HG02571 (cell line): Measurements from ENCODE around the gene KCNG1.

ENCODE experiments used
- ATAC-seq: cut with Tn5 transposase; IDR thresholded peaks from one replicate; pipeline ENCODE4 v1.9.1; 2021; ENCODE audit warnings: mild to moderate bottlenecking, moderate library complexity; ENCODE audit not compliant: unreplicated experiment

The KCNG1 gene

DNA sequence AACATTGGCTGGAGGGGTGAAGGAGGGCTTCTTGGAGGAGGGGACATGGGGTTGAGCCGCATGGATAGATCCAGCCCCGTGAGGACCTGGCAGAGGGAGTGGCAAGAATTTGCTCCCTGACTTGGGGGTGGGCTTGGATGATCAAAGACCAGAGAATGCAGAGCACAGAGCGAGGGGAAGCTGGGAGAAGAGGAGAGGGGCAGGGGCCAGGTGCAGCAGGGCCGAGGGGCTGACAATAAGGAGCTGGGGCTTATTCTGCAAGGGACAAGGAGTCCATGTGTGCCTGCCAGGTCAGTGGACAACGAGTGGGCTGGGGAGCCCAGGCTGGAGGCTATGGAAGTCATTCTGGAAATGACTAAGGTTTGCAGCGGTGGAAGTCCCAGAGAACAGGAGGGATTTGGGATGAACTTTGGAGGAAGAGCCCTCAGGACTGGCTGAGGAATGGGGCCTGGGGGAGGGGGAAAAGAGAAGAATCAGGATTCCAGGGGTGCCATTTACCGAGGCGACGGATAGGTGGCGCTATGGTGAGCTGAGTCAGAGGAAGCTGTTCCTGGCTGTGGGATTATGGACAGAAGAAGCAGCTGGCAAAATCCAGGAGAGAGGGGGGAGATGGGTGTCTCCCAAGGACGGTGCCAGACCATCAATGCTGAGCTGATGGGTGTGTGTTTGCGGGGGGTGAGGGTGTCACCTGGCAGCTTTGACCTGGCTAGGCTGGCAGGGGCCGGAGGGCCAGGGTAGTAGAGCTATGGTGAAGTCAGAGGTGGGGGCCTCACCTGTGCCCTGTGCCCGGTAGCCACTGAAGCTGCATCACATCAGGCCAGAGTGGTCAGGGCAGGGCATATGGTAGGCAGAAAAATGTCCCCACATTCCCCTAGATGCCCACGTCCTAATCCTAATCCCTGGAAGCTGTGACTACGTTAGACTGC, 7.8 kb downstream of the KCNG1 start:
- no peak for ATAC-seq

DNA sequence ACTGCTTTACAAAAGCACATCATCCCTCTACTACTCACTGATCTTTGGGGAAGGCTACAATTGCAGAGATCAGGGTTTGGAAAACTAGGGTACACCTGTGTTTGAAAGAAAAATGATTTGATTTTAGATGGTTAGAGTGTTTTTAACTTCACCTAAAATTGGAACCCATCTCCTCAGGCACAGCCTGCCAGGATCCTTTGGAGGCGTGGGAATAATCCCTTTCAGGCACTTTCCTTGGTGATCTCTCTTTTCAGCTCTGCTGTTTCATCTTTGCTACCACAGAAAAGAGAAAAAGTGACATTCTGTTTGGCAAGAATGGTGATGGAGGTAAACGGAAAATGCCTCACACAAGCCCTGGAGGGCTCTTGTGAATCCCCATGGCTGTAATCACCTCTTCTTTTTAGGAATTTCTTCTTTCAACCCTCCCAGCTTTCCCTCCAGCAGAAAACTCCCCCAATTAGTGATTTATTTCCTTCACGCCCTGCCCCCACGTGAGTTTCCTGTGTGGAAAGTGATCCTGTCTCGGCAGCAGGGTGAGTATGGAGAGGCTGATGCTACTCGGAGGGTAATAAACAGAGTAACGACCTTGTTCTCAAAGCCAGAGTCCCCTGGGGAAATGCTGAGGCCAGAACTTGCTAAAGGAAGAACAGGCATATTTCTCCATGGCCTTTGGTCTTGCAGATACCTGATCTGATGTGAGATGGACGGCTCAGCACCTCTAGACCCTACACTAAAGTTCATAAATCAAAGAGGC, 9.2 kb downstream of the KCNG1 start:
- no peak for ATAC-seq

DNA sequence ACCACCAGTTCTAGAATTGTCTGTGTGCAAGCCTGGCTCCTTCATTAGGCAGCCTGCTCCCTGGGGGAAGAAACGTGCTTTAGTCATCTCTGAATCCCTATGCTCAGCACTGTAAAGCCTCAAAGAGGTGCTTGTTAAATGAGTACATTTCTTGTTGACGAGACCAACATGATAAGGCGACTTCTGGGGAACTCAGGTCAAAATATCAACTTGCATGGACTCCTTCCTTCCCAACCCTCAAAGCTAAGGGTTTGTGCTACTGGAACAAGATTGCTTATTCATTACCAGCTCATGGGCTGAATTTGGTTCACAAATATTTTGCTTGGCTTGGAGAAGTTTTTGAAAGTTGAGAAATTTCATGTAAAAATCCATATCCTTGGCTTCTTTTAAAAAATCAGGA, 10.6 kb downstream of the KCNG1 start:
- no peak for ATAC-seq

DNA sequence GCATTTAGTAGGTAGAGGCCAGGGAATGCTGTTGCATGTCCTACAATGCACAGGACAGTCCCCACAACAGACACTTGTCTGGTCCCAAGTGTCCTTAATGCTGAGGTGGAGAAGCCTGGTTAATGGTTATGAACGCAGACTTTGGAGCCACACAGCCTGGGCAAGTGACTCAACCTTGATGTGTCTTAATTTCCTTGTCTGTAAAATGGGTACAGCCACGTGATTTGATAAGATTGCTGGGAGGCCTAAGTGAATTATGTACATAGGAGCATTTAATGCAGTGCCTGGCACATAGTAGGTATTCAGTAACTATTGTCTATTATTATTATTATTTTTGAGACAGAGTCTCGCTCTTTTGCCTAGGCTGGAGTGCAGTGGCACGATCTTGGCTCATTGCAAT, 11.4 kb downstream of the KCNG1 start:
- no peak for ATAC-seq

DNA sequence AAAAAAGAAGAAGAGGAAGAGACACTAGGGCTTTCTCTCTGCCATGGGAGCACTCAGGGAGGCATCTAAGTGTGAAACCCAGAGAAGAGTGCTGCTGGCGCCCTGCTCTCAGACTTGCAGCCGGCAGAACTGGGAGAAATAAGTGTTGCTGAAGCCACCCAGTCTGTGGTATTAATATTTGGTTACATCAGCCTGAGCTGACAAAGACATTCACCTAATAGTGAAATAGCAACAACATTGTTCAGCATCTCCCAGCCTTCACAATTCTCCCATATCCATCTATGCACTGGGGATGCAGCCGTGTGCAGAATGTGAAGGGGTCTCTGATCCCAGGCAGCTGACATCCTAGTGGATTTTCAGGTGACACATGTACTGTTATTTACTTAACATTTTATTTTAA, 12.0 kb downstream of the KCNG1 start:
- ATAC-seq: no peak

DNA sequence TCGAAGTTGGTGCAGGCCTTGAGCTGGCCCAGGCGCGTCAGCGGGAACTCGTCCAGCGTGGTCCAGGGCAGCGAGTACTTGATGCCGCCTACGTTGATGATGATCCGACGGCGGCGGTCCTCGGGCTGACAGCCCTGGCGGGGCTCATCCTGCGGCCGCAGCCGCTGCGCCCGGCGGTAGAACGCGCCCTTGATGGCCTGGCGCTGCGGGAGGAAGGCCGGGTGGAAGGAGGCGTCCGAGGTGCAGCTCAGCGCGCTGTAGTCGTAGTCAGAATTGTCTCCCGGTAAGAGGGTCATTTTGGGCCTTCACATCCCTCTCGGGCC, 12.9 kb downstream of the KCNG1 start:
- no peak for ATAC-seq

DNA sequence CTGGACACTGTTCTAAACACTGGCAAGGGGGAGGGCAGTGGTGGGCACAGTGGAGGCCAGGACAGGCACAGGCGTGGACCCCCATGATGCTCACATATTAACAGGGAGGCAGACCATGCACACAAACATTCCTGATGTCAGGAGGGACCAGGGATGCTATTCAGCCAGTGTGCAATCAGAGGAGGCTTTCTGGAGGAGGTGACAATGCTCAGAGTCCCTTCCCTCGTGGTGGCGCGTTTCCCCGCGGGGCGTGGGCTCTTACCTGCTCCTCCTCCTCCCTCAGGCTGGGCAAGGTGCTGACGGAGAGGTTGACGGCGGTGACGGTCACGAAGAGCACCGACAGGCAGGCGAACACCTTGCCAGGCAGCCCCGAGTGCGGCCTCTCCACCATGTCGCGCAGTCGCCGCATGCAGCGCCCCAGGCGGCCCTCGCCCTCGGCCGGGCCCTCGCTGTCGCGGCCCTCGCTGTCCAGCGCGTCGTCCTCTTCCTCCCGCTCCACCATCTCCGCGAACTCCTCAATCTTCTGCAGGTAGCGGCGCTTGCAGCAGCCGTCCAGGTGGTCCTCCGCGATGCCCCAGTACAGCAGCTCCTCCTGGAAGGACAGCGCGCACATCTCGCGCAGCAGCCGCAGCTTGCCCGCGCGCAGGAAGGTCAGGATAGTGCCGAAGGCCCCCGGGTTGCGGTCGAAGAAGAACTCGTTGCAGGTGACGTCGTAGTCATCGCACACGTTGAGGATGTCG, 13.4 kb downstream of the KCNG1 start:
- no peak for ATAC-seq

DNA sequence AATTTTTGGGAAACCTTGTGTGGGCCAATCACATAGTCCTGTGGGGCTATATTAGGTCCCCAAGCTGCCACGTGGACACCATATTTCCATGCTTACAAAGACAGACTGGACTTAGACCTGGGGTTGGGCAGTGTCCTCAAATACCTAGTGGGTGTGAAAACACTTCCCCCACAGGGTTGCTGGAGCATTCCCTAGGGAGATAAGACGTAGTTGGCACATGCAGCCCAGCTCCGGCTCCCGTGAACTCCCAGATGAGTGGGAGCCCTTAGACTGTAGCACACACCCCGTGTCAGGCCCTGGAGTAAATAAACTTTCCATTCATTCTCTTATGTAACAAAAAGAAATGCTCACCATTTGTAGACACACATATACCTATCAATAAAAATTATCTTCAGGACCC, 14.2 kb downstream of the KCNG1 start:
- ATAC-seq: no peak

DNA sequence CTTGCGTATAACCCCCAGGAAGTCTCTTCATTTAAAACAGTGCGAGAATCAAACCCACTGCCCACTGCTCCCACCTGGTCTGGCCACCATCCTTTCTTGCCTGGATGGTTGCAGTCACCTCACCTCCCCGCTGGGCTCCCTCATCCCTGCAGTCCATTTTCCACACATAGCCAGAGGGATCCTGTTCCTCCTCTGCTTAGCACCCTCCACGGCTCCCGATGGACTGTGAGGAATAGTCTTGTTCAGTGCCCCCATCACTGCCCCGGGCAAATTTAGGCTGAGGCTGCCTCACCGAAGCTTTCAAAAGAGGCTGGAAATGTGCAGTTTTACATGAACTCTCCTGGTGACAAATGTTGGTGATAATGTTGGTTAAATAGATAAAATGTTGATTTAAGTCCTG, 17.7 kb downstream of the KCNG1 start:
- ATAC-seq: no peak

DNA sequence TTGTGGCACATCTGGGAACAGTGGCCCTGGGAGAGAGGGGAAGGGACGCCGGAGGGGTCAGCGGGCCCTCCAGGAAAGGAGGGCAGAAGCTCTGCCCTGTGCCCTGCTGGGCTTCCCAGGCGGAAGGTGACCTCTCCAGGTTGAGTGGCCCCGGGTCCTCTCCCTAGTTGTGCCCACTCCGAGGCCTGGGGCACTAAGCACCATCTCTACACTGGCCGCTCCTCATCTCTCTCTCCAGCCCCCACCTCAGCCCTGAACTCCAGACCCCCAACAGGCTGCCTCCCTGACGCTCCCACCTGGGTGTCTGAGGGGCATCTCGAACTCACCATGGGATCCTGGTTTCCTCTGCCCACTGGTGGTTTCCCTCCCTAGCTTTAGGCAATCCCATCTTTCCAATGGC, 18.1 kb downstream of the KCNG1 start:
- ATAC-seq: no peak

DNA sequence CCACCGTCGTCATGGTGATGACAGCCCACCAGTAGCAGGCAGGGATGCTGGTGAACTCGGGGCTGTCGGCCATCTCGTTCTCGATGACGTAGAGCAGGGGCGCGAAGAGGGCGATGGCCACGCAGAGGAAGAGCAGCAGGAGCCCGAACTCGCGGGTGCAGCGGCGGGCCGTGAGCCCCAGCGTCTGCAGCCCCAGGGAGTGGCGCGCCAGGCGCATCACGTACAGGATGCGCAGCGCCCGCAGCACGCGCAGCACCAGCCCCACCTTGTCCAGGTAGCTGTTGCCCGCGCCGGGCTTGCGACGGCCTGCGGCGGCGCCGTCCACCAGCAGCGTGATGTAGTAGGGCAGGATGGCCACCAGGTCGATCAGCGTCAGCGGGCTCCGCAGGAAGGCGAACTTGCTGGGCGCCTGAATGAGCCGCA, 18.6 kb downstream of the KCNG1 start:
- ATAC-seq: no peak

DNA sequence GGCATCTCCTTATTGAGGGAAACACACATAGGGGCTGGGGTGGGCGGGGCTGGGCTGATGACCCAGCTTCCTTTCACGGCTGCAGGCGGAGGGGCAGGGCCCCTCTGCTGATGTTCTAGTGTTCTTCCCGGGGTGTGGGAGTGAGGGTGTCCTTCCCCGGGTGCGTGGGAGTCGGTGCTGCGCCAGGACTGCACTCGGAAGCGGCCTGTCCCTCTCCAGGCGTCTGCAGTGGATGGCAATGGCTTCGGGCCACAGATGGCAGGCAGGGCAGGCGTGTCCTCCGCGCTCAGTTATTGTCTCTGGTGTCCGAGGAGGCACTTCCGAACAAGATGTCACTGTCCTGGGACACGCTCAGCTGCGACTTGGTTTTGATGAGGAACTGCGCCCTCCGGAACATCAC, 19.2 kb downstream of the KCNG1 start:
- no peak for ATAC-seq

DNA sequence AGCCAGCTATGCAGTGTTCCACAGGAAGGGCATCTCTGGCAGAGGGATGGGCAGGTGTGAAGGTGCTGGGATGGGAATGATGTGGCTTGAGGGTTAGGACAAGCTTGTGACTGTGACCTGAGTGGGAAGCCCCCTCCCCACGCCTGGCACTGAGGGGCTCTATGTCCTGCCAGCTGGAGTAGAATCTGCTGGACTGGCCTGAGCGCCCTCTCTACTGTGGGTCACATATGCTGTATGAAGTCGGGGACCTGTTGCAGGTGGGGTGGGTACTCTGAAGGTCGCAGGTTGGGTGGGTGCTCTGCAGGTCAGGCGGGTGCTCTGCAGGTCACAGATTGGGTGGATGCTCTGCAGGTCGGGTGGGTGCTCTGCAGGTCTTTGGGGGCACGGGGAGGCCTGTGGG, 20.3 kb downstream of the KCNG1 start:
- no peak for ATAC-seq

DNA sequence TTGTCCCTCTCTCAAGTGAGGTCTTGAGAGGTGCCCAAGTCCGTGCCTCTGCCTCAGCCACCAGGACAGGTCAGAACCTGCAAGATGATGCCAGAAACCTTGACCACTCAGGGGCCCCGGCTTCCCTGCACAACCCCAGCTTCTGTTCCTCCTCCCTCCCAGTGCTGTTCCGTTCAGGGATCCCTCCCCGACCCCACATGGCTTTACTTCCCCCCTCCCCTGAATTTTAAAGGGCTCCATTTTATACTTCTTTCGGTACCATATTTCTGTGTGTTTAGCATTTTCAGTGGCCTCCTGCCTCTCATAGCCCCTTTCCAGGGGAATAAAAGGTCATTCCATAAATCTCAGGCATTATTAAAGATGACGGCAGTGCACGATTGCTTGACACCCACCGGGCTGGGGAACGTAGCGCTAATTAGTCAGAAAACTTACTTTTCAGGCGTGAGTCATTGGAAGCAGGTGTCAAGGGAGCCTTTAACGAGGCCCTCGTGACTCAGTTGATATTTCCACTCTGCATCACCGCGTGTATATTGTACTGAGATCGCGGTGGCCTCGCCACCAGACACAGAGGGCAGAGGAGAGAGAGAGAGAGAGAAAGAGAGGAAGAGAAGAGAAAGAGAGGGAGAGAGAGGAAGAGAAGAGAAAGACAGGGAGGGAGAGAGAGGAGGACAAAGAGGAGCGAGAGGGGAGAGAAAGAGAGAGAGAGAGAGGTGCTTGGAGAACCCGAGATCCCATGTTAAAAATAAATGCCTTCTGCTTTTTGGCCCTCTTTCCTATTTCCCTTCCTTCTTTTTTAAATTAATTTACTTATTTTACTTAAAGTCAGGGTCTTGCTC, 21.3 kb downstream of the KCNG1 start:
- ATAC-seq: no peak

DNA sequence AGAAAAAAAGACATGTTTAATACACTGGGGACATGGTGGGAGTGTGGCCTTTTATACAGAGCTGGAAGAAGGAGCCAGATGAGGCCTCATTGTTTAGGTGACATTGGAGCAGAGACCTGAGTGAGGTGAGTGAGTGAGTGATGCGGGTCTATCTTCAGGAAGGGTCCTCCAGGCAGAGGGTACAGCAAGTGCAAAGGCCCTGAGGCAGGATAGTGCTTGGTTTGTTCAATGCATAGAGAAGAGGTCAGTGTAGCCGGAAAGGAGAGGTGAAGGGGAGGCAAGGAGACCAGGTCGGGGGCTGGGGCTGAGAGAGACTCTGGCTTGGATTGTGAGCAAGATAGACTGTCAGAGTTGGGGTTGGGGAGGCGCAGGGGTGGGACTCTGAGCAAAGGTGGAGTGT, 23.6 kb downstream of the KCNG1 start:
- no peak for ATAC-seq

DNA sequence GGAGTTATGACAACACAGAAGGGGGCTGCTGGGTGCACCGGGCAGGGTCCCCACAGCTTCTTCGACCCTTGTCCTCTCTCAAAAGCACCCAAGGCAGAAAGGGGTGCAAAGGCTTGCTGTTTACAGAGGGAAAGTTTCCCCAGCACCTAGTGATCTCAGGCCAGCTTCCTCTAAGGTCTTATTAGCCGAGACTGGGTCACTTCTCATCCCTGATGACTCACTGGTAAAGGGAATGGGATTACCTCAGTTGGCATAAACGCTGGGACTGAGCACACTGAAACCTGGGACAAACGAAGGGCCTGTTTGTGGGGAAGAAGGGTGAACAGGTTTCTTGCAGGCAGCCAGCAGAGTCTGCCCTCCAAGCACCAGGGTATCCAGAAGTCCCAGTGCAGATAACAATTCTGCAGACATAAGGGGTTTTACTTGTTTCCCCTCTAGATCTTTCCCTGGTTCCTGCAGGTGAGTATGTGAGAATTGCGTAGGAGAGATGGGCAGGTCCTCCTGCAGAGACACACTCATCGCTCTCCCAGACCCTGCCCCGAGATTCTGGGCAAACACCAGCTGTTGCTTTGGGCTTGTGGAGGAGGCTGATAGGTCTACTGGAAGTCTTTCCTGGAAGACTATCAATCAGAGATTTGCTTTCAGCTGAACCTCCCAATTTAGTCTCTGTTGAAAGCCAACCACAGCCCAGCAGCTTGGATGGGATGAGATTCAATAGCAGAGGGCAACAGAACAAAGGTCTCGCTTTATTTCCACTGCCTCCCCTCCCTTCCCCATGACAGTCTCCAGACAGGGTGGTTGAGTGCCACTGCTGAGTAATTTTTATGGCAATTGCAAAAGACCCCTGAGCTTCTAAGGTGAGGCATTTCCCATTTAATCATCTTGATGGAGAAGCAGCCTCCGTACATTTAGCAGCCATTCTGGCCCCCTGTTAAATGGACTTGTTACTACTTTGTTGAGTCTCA, 25.7 kb downstream of the KCNG1 start:
- ATAC-seq: no peak

DNA sequence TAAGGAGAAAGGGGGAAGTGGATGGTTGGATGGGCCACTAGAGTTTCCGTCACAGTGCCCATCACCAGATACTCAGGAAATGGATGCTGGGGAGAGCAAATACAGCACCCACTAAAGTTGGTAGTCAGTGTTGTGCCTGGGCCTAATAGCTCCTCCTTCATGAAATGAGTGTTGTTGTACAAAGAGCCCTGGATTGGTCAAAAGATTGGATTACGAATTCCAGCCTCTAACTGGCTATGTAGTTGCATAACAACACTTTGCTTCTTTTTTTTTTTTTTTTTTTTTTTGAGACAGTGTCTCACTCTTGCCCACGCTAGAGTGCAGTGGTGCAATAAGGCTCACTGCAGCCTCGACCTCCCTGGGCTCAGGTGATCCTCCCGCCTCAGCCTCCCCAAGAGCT, 27.4 kb downstream of the KCNG1 start:
- ATAC-seq: no peak

DNA sequence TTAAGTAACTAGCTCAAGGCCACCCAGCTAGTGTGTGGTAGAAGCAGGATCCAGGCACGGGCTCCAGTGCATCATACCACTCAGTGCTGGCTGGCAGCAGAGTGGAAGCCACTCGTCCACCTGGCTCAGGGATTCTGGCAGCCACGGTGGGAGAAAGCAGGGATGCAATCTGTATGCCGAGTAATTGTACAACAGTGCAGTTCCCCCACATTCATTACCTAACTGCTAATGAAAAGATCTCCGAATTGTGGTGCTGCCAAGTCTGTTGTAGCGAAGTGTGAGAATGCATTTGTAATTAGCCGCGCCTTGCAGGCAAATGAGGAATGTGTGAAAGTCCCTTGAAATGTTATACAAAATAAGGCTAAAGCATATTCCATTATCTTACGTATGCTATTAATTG, 29.0 kb downstream of the KCNG1 start:
- no peak for ATAC-seq

DNA sequence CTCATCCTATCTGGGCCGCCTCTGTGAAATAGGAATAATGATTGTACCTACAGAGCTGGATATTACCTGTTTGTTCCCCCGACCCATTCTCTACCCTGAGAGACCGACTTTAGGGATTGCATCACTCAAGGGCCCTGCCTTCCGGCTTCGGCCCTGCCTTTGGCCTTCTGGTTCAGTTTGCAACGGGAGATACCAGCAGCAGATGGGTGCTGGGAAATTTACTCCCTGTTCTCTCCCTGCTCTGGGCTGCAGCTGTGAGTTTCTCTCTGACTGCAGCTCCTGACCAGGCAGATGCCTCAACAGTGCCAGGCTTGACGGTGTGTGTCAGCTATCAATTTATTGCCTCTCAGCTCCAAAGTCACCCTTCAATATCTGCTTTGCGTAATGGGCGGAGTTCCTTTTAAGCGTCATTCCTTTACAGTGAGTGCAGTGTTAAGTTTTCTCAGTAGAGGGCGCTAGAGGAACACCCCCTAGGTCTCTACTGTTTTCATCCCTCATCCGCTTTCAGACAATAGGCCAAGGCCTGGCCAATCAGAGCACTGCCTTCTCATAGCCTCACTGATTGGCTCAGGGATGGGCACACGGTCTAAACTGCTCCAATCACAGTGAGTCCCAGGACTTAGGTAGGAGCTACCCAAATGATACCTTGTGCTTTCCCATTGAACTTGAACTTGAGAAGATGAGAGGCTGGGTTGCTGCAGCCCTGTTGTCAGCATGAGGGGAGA, 30.0 kb downstream of the KCNG1 start:
- no peak for ATAC-seq
